Left ventricle myocardium inferior (tissue), 1 donor: ENCODE results near the gene SLC16A12. TPM values are rescaled to one million over a fixed set of nuclear protein-coding genes. Genes with fewer than 3 reads are reported as not detected.
A peak's percentile ranks its signal among the peaks of the same experiment; 100 is the strongest.

Experiments used
- DNase-seq: peaks from one replicate; pipeline ENCODE4 v3.0.0-alpha.2; 2020
- H3K27ac ChIP-seq: fragments of 200-600 bp; replicated peaks from 2 replicates; pipeline ENCODE4 v1.8.0; 2021
- H3K27me3 ChIP-seq: fragments of 200-600 bp; 2 replicates; pipeline ENCODE4 v1.8.0; 2021; ENCODE audit warnings: low read depth
- H3K36me3 ChIP-seq: fragments of 200-600 bp; 2 replicates; pipeline ENCODE4 v1.8.0; 2021
- H3K4me1 ChIP-seq: fragments of 200-600 bp; 2 replicates; pipeline ENCODE4 v1.8.0; 2021
- H3K4me3 ChIP-seq: fragments of 200-600 bp; 2 replicates; pipeline ENCODE4 v1.8.0; 2021; ENCODE audit warnings: mild to moderate bottlenecking, moderate library complexity
- H3K9me3 ChIP-seq: fragments of 200-600 bp; replicated peaks from 2 replicates; pipeline ENCODE4 v1.8.0; 2021
- intact Hi-C: fragments of 100-400 bp; cut with micrococcal nuclease; formaldehyde crosslinking; loops from one replicate; pipeline ENCODE4 v1.11.0; 2022
- total RNA-seq: library from RNA; stranded (reverse); fragmentation: NEBNext Ultra II Directional; extraction: Animal tissue kit (Norgen Biotek cat#: 25700); gene quantifications from one replicate; pipeline ENCODE4 v1.2.1, GENCODE V29; 2021
- TF ChIP-seq, protein P1 (sequence below): fragments of 200-600 bp; IDR thresholded peaks from 2 replicates; pipeline ENCODE4 v1.8.0; 2021; ENCODE audit warnings: antibody characterized with exemption, mild to moderate bottlenecking, borderline replicate concordance
- donor health status: DM: no; HTN: yes; CAD: no; lungs with severe emphysema.

The SLC16A12 gene
- total RNA-seq, 1 donor from 2014 or later = 2.0 TPM

DNA sequence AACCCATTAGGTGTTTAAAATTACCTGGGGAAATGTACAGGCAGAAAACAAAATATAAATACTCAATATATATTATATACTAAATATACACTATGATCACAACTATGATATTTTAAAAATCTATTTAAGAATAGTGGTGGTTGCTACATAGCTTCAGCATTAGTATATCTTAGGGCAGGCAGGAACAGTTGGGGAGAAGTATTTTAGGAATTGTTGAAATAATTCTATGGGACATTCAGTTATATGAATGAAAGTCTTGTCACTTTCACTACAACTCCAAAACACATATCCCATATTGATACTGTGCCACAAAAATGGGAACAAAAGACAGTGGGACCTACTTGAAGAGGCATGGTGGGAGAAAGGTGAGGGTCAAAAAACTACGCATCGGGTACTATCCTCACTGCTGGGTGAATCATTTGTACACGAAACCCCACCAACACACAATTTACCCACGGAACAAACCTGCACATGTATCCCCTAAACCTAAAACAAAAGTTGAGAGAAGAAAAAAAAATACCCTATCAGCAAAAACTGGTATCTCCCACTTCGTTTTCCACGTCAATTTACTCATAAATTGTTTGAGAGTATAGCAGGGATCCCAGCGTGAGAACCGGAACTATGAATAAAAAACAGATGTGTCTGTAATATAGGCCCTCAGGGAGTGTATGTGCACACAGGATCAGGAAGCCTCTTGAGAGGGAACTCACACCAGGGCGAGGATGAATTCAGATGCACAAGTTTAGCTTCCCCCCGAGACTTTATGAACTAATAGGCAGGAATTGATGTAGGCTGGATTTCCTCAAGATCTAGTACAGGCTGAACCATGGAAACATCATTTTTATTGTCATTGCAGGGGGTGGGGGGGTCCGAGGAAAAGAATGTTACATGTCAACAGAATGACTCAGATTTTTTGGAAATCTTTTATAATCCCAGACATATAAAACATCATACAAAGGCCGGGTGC lies 16.2 kb downstream of the SLC16A12 start:
- Histone ChIP-seq H3K36me3 (no peaks in the 10 kb centered on the region), H3K4me1 (peaks cover 76% of the 10 kb centered on the region), H3K27me3 (no peaks in the 10 kb centered on the region), H3K4me3 (no peak overlapping the region), H3K9me3 (no peaks in the 10 kb centered on the region), H3K27ac (peak overlapping the region; percentile 85)
- peak; percentile 38 for DNase-seq
- TF ChIP-seq, protein P1, sequence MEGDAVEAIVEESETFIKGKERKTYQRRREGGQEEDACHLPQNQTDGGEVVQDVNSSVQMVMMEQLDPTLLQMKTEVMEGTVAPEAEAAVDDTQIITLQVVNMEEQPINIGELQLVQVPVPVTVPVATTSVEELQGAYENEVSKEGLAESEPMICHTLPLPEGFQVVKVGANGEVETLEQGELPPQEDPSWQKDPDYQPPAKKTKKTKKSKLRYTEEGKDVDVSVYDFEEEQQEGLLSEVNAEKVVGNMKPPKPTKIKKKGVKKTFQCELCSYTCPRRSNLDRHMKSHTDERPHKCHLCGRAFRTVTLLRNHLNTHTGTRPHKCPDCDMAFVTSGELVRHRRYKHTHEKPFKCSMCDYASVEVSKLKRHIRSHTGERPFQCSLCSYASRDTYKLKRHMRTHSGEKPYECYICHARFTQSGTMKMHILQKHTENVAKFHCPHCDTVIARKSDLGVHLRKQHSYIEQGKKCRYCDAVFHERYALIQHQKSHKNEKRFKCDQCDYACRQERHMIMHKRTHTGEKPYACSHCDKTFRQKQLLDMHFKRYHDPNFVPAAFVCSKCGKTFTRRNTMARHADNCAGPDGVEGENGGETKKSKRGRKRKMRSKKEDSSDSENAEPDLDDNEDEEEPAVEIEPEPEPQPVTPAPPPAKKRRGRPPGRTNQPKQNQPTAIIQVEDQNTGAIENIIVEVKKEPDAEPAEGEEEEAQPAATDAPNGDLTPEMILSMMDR = no peak
- intact Hi-C loops = no loop called here

DNA sequence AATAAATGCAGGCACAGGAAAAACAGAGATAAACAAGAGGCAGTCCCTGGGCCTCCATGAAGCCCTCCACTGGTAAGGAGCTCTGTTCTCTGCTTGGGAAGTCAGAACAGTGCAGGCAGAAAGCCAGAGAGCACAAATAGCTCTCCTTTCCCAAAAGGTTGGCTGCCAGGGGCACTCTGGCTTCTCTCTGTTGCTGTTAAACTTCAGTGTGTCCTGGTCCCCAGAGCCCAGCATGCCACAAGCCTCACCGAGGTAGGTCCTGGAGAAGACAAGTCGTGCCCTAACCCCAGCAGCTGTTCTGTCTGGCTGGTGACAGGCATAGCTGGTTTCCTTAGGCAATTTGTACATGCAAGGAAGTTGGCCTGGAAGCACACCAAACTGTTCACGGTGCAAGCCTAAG lies 17.3 kb downstream of the SLC16A12 start:
- TF ChIP-seq, protein P1 = no peak
- peak; percentile 35 for DNase-seq
- H3K27me3 ChIP-seq = no peaks in the 10 kb centered on the region
- peak overlapping the region; percentile 85 for H3K27ac ChIP-seq
- intact Hi-C loops = no loop called here
- H3K9me3 ChIP-seq = no peaks in the 10 kb centered on the region
- no peak overlapping the region for H3K4me3 ChIP-seq
- peaks cover 71% of the 10 kb centered on the region for H3K4me1 ChIP-seq
- no peaks in the 10 kb centered on the region for H3K36me3 ChIP-seq

DNA sequence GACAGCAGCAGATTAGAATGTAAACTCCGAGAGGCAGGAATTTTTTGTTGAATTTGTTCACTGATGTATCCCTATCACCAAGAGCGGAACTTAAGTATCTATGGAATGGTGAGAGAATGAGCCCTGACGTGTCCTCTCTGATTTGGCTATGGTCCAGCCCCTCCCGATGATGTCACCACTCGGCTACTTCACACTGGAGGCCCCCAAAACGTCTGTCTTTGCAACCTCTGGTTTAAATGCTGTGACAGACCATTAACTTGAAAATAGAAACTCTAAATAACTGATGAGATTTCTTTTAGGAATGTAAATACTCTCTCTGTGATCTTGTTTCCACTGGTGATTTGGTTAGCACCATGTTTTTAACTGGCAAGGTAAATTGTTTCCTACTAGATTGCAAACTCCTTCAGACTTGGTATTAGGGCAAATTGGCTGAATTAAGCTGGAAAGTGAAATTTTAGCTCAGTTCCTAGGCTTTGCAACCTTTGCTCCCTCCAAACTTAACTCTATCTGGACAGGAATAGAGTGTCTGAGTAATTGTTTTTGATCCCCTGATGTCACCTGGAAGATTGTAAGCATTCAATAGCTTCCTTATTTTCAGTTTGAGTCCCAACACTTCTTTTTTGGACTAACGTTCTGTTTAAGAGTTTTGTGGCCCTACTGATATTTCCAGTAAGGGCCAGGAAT lies 19.1 kb downstream of the SLC16A12 start:
- Histone ChIP-seq H3K27me3 (no peaks in the 10 kb centered on the region), H3K4me1 (peaks cover 55% of the 10 kb centered on the region), H3K27ac (peak overlapping the region; percentile 85), H3K4me3 (peak overlapping the region; percentile 43), H3K9me3 (no peaks in the 10 kb centered on the region), H3K36me3 (no peaks in the 10 kb centered on the region)
- intact Hi-C loops = no loop called here
- peak; percentile 74 for DNase-seq
- TF ChIP-seq, protein P1 = no peak

DNA sequence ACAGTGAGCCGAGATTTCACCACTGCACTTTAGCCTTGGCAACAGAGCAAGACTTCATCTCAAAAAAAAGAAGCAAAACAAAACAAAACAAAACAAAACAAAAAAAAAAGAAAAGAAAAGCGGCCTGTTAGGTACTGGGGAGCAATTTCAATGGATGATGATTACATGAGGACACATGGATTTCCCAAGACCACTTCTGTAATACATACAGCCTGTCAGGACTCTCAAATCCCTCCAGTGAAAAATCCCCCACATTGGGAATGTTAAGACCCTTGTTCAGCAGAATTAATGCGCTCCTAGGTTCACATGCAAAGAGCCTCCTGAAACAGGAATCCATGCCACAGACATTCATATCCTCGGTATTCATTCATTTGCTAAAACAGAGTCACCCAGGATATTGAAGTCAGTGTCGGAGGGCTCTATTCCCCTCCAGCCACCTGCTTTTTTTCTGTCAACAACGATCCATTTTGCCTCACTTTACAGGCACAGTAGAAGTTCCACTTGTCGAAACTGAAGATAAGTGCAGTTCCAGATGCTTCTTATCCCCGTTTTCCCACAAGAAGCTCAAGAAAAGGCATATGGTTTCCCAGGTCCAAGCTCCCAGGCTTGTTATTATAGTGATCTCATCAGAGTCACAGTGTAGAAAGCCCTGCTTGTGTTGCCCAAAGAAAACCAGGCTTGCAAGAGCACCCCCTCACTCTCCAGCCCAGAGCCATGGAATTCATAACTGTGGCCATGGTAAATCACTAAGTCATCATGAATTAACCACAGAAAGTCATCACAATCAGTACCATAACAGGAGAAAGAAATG lies 20.2 kb downstream of the SLC16A12 start:
- H3K9me3 ChIP-seq = peaks cover 10% of the 10 kb centered on the region
- H3K27me3 ChIP-seq = no peaks in the 10 kb centered on the region
- no peak for DNase-seq
- H3K4me1 ChIP-seq = peaks cover 45% of the 10 kb centered on the region
- intact Hi-C loops = no loop called here
- peak overlapping the region; percentile 43 for H3K4me3 ChIP-seq
- TF ChIP-seq, protein P1 = no peak
- H3K27ac ChIP-seq = peak overlapping the region; percentile 85
- H3K36me3 ChIP-seq = peaks cover 3% of the 10 kb centered on the region

DNA sequence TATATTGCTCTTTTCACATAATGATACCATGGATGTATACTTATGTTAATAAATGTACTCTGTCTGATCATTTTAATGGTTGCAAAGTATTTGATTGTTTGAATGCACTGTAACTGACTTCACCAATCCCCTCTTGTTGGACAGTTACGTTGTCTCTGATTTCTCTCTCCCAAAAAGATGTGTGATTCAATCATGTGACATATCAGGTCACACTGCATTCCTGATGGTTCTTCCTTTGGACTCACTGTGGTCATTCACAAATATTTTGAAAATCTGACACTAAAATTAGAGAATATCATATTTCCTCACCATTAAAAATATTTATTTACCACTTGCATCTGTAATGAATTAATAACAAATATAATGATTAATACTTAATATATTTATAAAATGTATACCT lies 22.2 kb downstream of the SLC16A12 start:
- no peak for DNase-seq
- intact Hi-C loops = no loop called here
- TF ChIP-seq, protein P1 = no peak
- peaks cover 35% of the 10 kb centered on the region for H3K4me1 ChIP-seq
- H3K9me3 ChIP-seq = peaks cover 15% of the 10 kb centered on the region
- H3K27ac ChIP-seq = peak overlapping the region; percentile 85
- H3K4me3 ChIP-seq = no peak overlapping the region
- H3K36me3 ChIP-seq = peaks cover 7% of the 10 kb centered on the region
- no peaks in the 10 kb centered on the region for H3K27me3 ChIP-seq
